WTC11 (cell line): Measurements from ENCODE around the gene MEST. TPM values are rescaled to one million over a fixed set of nuclear protein-coding genes. Genes with fewer than 3 reads are reported as not detected.

Experiments used
- ATAC-seq: fragments of 200-7000 bp; cut with Tn5 transposase; 2 replicates; pipeline ENCODE4 v1.10.0; 2021; ENCODE audit warnings: mild to moderate bottlenecking, moderate library complexity
- CTCF ChIA-PET: fragments of 300-600 bp; sonication (Branson Sonifier 250); formaldehyde crosslinking; loops from one replicate; lab custom pipeline; 2021; ENCODE audit warnings: antibody characterized with exemption; lab: Charles Lee
- POLR2A ChIA-PET: fragments of 350-600 bp; sonication (Branson Sonifier 250); formaldehyde crosslinking; loops from one replicate; lab custom pipeline; 2021; ENCODE audit warnings: antibody characterized with exemption; lab: Charles Lee
- DNase-seq: peaks from one replicate; pipeline ENCODE4 v3.0.0; 2021; ENCODE audit warnings: low spot score
- H3K27ac Mint-ChIP-seq: 2 replicates; pipeline ENCODE4 v1.8.0; 2021; ENCODE audit warnings: mixed read lengths
- H3K27me3 Mint-ChIP-seq: 2 replicates; pipeline ENCODE4 v1.8.0; 2021; ENCODE audit warnings: low read depth, mild to moderate bottlenecking, moderate library complexity, mixed read lengths
- H3K36me3 Mint-ChIP-seq: 2 replicates; pipeline ENCODE4 v1.8.0; 2021; ENCODE audit warnings: mixed read lengths
- H3K4me1 Mint-ChIP-seq: 2 replicates; pipeline ENCODE4 v1.8.0; 2022; ENCODE audit warnings: mixed read lengths
- H3K4me3 Mint-ChIP-seq: 2 replicates; pipeline ENCODE4 v1.8.0; 2021; ENCODE audit warnings: mild to moderate bottlenecking, moderate library complexity, mixed read lengths
- H3K9me3 Mint-ChIP-seq: 2 replicates; pipeline ENCODE4 v1.8.0; 2021; ENCODE audit warnings: mixed read lengths
- CTCF ChIP-seq: fragments of 200-600 bp; IDR thresholded peaks from 2 replicates; pipeline ENCODE4 v1.8.0; 2022; ENCODE audit warnings: antibody characterized with exemption
- GRHL2 ChIP-seq: fragments of 250-450 bp; sonication (Bioruptor Pico); IDR thresholded peaks from 2 replicates; pipeline ENCODE4 v1.8.0; 2022; ENCODE audit warnings: mild to moderate bottlenecking, moderate library complexity; ENCODE audit not compliant: insufficient replicate concordance, severe bottlenecking
- MLX ChIP-seq: sonication (generic); formaldehyde crosslinking; IDR thresholded peaks from 2 replicates; pipeline ENCODE4 v1.8.1; 2023; ENCODE audit warnings: mild to moderate bottlenecking, missing genetic modification reagents, moderate library complexity
- NFYB ChIP-seq: sonication (generic); formaldehyde crosslinking; conservative IDR thresholded peaks from 2 replicates; pipeline ENCODE4 v1.8.0; 2022; ENCODE audit warnings: low read depth, missing genetic modification reagents
- NR3C1 ChIP-seq: sonication (generic); formaldehyde crosslinking; conservative IDR thresholded peaks from 2 replicates; pipeline ENCODE4 v1.8.1; 2023; ENCODE audit warnings: low read depth, mild to moderate bottlenecking, missing genetic modification reagents
- SMAD3 ChIP-seq: sonication (generic); formaldehyde crosslinking; IDR thresholded peaks from 2 replicates; pipeline ENCODE4 v1.8.0; 2022; ENCODE audit warnings: missing genetic modification reagents, mild to moderate bottlenecking, borderline replicate concordance
- TP53 ChIP-seq: sonication (generic); formaldehyde crosslinking; IDR thresholded peaks from 2 replicates; pipeline ENCODE4 v1.8.1; 2023; ENCODE audit warnings: mild to moderate bottlenecking, missing genetic modification reagents
- ZNF138 ChIP-seq: sonication (generic); formaldehyde crosslinking; conservative IDR thresholded peaks from 2 replicates; pipeline ENCODE4 v1.8.1; 2022; ENCODE audit warnings: mild to moderate bottlenecking, moderate library complexity, missing genetic modification reagents
- ZNF671 ChIP-seq: fragments of 250-450 bp; sonication (Bioruptor Pico); IDR thresholded peaks from 2 replicates; pipeline ENCODE4 v1.8.0; 2021; ENCODE audit warnings: mild to moderate bottlenecking
- ZSCAN18 ChIP-seq: fragments of 250-450 bp; sonication (Bioruptor Pico); IDR thresholded peaks from 2 replicates; pipeline ENCODE4 v2.1.2; 2022; ENCODE audit warnings: mild to moderate bottlenecking, moderate library complexity
- total RNA-seq: library from RNA; stranded (reverse); gene quantifications from 3 replicates; pipeline ENCODE4 v1.2.3, GENCODE V29; 2021
- TF ChIP-seq, protein P1 (sequence below): fragments of 250-450 bp; sonication (Bioruptor Pico); IDR thresholded peaks from 2 replicates; pipeline ENCODE4 v1.9.0; 2021; ENCODE audit warnings: moderate library complexity, mild to moderate bottlenecking, inconsistent platforms, borderline replicate concordance
- TF ChIP-seq, protein P2 (sequence below): fragments of 250-450 bp; sonication (Bioruptor Pico); conservative IDR thresholded peaks from 2 replicates; pipeline ENCODE4 v1.9.0; 2021; ENCODE audit warnings: mild to moderate bottlenecking
- TF ChIP-seq, protein P3 (sequence below): sonication (generic); formaldehyde crosslinking; IDR thresholded peaks from 2 replicates; pipeline ENCODE4 v1.8.0; 2022; ENCODE audit warnings: mild to moderate bottlenecking, missing genetic modification reagents

The MEST gene
- total RNA-seq, 1 experiment from 2014 or later, result 188 TPM

- TF ChIP-seq, protein P1, sequence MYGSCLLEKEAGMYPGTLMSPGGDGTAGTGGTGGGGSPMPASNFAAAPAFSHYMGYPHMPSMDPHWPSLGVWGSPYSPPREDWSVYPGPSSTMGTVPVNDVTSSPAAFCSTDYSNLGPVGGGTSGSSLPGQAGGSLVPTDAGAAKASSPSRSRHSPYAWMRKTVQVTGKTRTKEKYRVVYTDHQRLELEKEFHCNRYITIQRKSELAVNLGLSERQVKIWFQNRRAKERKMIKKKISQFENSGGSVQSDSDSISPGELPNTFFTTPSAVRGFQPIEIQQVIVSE (CRISPR knock-in tag), result no peak
- no peak for TF ChIP-seq NFYB
- no peak for TF ChIP-seq ZNF671 (CRISPR knock-in tag)
- TF ChIP-seq SMAD3 (CRISPR knock-in tag), result no peak
- TF ChIP-seq, protein P2, sequence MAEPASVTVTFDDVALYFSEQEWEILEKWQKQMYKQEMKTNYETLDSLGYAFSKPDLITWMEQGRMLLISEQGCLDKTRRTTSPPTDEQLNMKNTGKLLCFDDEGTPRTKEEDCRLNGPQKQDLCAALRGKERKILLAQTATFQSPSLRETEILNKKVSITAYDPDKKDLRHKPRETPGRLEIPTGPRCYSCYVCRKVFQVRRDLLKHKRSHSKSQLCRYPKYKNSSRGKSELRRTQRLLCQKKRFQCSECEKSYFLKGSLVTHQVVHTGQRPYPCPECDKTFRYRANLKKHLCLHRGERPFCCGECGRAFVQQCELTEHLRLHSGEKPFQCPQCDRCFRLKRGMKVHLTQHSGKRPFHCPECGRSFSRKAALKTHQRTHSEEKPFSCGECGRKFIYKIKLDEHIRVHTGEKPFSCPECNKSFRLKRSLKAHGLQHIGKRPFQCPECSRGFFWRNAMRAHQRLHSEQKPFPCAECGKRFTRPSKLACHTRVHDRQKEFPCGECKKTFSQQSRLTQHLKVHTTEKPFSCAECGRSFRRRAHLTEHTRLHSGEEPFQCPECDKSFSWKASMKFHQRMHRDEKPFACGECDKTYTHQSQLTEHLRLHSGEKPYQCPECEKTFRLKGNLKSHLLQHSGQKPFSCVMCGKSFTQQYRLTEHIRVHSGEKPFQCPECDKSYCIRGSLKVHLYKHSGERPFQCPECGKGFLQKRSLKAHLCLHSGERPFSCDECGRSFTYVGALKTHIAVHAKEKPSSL (CRISPR knock-in tag), result no peak
- TF ChIP-seq TP53, result no peak
- TF ChIP-seq NR3C1 (CRISPR knock-in tag), result no peak
- TF ChIP-seq ZNF138 (CRISPR knock-in tag), result no peak
- TF ChIP-seq GRHL2, result no peak
Observed at GRCh38 chr7:130473876-130474275, 18.0 kb upstream of the MEST start (continued).

DNA sequence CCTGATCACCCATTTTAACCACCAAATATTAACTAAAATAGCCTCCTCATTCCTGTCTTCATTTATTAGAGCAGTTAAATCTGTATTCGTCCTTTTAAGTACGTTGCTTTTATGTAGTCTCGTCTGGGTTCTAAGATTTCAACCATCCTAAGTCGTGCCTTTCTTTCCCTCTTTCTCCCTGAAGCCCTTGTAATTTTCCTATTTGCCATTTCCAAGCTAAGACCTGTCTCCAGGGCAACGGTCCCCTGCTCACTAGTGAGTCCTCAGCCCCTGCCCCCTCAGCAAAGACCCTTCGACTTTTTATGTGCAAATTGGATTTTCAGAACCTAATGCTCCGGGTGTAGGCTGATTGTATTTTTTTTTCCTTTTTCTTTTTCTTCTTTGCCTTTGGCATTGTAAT, 16.1 kb upstream of the MEST start:
- no peak overlapping the region for H3K4me3 Mint-ChIP-seq

More for the DNA sequence above, 16.1 kb upstream of the MEST start:
- no peaks in the 10 kb centered on the region; the same call in 1 of the 2 replicates for H3K27me3 Mint-ChIP-seq
- TF ChIP-seq SMAD3 (CRISPR knock-in tag) (no peak), MLX (no peak), ZSCAN18 (no peak), CTCF (no peak)
- TF ChIP-seq, protein P3, sequence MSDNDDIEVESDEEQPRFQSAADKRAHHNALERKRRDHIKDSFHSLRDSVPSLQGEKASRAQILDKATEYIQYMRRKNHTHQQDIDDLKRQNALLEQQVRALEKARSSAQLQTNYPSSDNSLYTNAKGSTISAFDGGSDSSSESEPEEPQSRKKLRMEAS (CRISPR knock-in tag), result no peak
- ATAC-seq (no peak), DNase-seq (no peak)
- CTCF ChIA-PET, result interaction anchor here (1.1 kb wide), 1 partner anchor 10 kb away, joined by 3 read pairs; no protein-coding TSS in a partner anchor
- H3K27ac Mint-ChIP-seq, result no peak overlapping the region
- H3K4me1 Mint-ChIP-seq, result peaks cover 23% of the 10 kb centered on the region
- no peaks in the 10 kb centered on the region for H3K36me3 Mint-ChIP-seq
- POLR2A ChIA-PET, result no interaction called here
- H3K9me3 Mint-ChIP-seq, result peaks cover 8% of the 10 kb centered on the region; the same call in 1 of the 2 replicates
